Ectodermal cell (in vitro differentiated cells): ENCODE measurements around the gene TMPRSS13.

Experiments used
- H3K27ac ChIP-seq: 2 replicates; pipeline ENCODE4 v1.7.0; 2013; ENCODE audit warnings: mild to moderate bottlenecking, low read depth, low read length; ENCODE audit not compliant: insufficient read depth, poor library complexity, severe bottlenecking
- H3K27me3 ChIP-seq: 2 replicates; pipeline ENCODE4 v1.7.0; 2013; ENCODE audit warnings: mild to moderate bottlenecking, low read length; ENCODE audit not compliant: insufficient read depth, control insufficient read depth, poor library complexity, severe bottlenecking
- H3K36me3 ChIP-seq: one replicate; pipeline ENCODE4 v1.7.0; 2013; ENCODE audit warnings: low read length; ENCODE audit not compliant: control insufficient read depth, insufficient read depth
- H3K4me1 ChIP-seq: one replicate; pipeline ENCODE4 v1.7.0; 2013; ENCODE audit warnings: low read length; ENCODE audit not compliant: control insufficient read depth, insufficient read depth
- H3K4me3 ChIP-seq: 2 replicates; pipeline ENCODE4 v1.7.0; 2013; ENCODE audit warnings: low read depth, low read length, control low read depth; ENCODE audit not compliant: insufficient read depth
- H3K9me3 ChIP-seq: 2 replicates; pipeline ENCODE4 v1.7.0; 2013; ENCODE audit warnings: mild to moderate bottlenecking, low read length, moderate library complexity; ENCODE audit not compliant: control insufficient read depth
- WGBS, 2 experiments: methylation state at CpG; one replicate each; pipeline ENCODE4 v1.1.7; 2013; ENCODE audit warnings: missing lambda C conversion rate in 2 of 2; 5-methylcytosine and 5-hydroxymethylcytosine counted together

Gene TMPRSS13

GRCh38 chr11:117970400-117971024, 41.3 kb upstream of the TMPRSS13 start:
- Histone ChIP-seq H3K27me3 (no peaks in the 10 kb centered on the region), H3K9me3 (no peaks in the 10 kb centered on the region), H3K4me1 (no peaks in the 10 kb centered on the region), H3K36me3 (no peaks in the 10 kb centered on the region), H3K4me3 (no peak overlapping the region), H3K27ac (no peak overlapping the region)
- 79 to 93% methylated on average over 4 of the region's 4 CpGs for WGBS, 2 experiments

- Histone ChIP-seq H3K27me3 (no peaks in the 10 kb centered on the region), H3K4me3 (no peak overlapping the region), H3K4me1 (no peaks in the 10 kb centered on the region), H3K36me3 (no peaks in the 10 kb centered on the region), H3K9me3 (no peaks in the 10 kb centered on the region), H3K27ac (no peak overlapping the region)
- 90 to 94% methylated on average over 5 of the region's 5 CpGs for WGBS, 2 experiments
These were observed 40.2 kb upstream of the TMPRSS13 start for GRCh38 chr11:117969160-117969991.

DNA sequence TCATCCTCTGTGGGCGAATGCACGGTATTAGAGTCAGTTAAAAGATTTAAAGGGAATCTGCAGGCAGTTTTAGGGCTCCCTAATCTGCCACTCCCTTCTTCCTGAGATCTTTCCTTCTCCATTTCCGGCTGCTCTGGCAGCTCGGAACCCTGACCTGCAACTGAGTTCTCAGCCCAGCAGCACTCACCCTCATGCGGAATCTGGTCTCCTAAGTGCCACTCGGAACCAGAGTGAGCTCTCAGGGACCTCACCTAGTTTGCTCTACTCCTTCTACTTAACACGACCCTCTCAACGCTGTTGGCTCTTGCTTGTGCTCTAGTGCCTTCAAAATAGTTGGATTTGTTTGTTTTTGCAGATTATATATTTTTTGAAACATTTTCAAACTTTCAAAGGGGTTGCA, 37.7 kb upstream of the TMPRSS13 start:
- Histone ChIP-seq H3K27ac (no peak overlapping the region), H3K36me3 (no peaks in the 10 kb centered on the region), H3K9me3 (no peaks in the 10 kb centered on the region), H3K4me3 (no peak overlapping the region), H3K4me1 (no peaks in the 10 kb centered on the region), H3K27me3 (no peaks in the 10 kb centered on the region)
- 89 to 92% methylated on average over 7 of the region's 8 CpGs for WGBS, 2 experiments

- H3K4me1 ChIP-seq = no peaks in the 10 kb centered on the region
- WGBS, 2 experiments = 91 to 93% methylated on average over 3 of the region's 3 CpGs
These were observed 33.6 kb upstream of the TMPRSS13 start for GRCh38 chr11:117962826-117963225.

DNA sequence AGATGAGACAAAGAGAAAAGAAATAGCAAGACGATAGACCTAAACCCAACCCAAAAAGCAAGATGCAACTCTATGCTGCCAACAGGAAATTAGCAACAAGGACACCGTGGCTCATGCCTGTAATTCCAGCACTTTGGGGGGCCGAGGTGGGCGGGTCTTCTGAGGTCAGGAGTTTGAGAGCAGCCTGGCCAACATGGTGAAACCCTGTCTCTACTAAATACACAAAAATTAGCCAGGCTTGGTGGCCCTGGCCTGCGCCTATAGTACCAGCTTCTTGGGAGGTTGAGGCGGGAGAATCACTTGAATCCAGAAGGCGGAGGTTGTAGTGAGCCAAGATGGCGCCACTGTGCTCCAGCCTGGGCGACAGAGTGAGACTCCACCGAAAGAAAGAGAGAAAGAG, 32.7 kb upstream of the TMPRSS13 start:
- 85 to 88% methylated on average over 10 of the region's 10 CpGs for WGBS, 2 experiments
- H3K4me3 ChIP-seq = no peak overlapping the region
- H3K27me3 ChIP-seq = no peaks in the 10 kb centered on the region
- no peak overlapping the region for H3K27ac ChIP-seq
- H3K36me3 ChIP-seq = no peaks in the 10 kb centered on the region
- no peaks in the 10 kb centered on the region for H3K4me1 ChIP-seq
- H3K9me3 ChIP-seq = no peaks in the 10 kb centered on the region

More at GRCh38 chr11:117962826-117963225, 33.6 kb upstream of the TMPRSS13 start:
- Histone ChIP-seq H3K36me3 (no peaks in the 10 kb centered on the region), H3K27ac (no peak overlapping the region), H3K27me3 (no peaks in the 10 kb centered on the region), H3K9me3 (no peaks in the 10 kb centered on the region), H3K4me3 (no peak overlapping the region)

GRCh38 chr11:117960406-117960805, 31.2 kb upstream of the TMPRSS13 start:
- no peaks in the 10 kb centered on the region for H3K4me1 ChIP-seq
- H3K9me3 ChIP-seq = no peaks in the 10 kb centered on the region
- 75 to 88% methylated on average over 1 of the region's 1 CpG for WGBS, 2 experiments
- H3K27me3 ChIP-seq = no peaks in the 10 kb centered on the region
- no peak overlapping the region for H3K27ac ChIP-seq
- H3K4me3 ChIP-seq = no peak overlapping the region
- H3K36me3 ChIP-seq = no peaks in the 10 kb centered on the region

- Histone ChIP-seq H3K9me3 (no peaks in the 10 kb centered on the region), H3K4me1 (no peaks in the 10 kb centered on the region), H3K4me3 (no peak overlapping the region), H3K36me3 (no peaks in the 10 kb centered on the region), H3K27ac (no peak overlapping the region), H3K27me3 (no peaks in the 10 kb centered on the region)
- WGBS, 2 experiments = 90 to 95% methylated on average over 1 of the region's 1 CpG
These were observed 30.4 kb upstream of the TMPRSS13 start for GRCh38 chr11:117959438-117960149.

DNA sequence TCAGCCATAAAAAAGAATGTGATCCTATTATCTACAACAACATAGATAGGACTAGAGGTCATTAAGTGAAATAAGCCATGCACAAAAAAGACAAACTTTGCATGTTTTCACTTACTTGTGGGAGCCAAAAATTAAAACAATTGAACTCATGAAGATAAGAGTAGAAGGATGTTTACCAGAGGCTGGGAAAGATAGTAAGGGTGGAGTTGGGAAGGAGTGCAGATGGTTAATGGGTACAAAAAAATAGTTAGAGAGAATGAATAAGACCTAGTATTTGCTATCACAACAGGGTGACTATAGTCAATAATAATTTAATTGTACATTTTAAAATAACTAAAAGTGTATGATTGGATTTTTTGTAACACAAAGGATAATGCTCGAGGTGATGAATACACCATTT, 29.7 kb upstream of the TMPRSS13 start:
- WGBS, 2 experiments = 80% methylated on average over 1 of the region's 1 CpG; no CpG with 5 or more reads in 1 of the 2 experiments
- Histone ChIP-seq H3K4me3 (no peak overlapping the region), H3K27me3 (no peaks in the 10 kb centered on the region)

GRCh38 chr11:117953024-117953671, 23.9 kb upstream of the TMPRSS13 start:
- Histone ChIP-seq H3K27me3 (no peaks in the 10 kb centered on the region), H3K9me3 (no peaks in the 10 kb centered on the region), H3K27ac (no peak overlapping the region), H3K36me3 (no peaks in the 10 kb centered on the region), H3K4me1 (no peaks in the 10 kb centered on the region), H3K4me3 (no peak overlapping the region)
- WGBS, 2 experiments = 91 to 96% methylated on average over 3 of the region's 3 CpGs

More for the DNA sequence above, 29.7 kb upstream of the TMPRSS13 start:
- H3K9me3 ChIP-seq = no peaks in the 10 kb centered on the region
- H3K36me3 ChIP-seq = no peaks in the 10 kb centered on the region
- H3K4me1 ChIP-seq = no peaks in the 10 kb centered on the region
- H3K27ac ChIP-seq = no peak overlapping the region
